DMS153 treated with DMSO at 0.1 percent for 48 hours (cell line): ENCODE results near the gene CTIF.
"Not testable (repeated sequence)": the region's sequence is repeated elsewhere in the genome, so short reads cannot be mapped to it uniquely, and the experiment has no call there.

Experiments
- DNase-seq: peaks from one replicate; lab custom pipeline; 2025; ENCODE audit not compliant: unreplicated experiment; lab: John Stamatoyannopoulos, UW

The CTIF gene

GRCh38 chr18:48811977-48812451 is 273.2 kb downstream of the CTIF start:
- not testable (repeated sequence) for DNase-seq

- DNase-seq, result no peak
These were observed 274.5 kb downstream of the CTIF start for GRCh38 chr18:48813321-48813720.

GRCh38 chr18:48813833-48814489 is 275.1 kb downstream of the CTIF start:
- DNase-seq, result no peak

- no peak for DNase-seq
These were observed 275.8 kb downstream of the CTIF start for GRCh38 chr18:48814490-48815178.

- no peak for DNase-seq
These were observed 276.3 kb downstream of the CTIF start for GRCh38 chr18:48815179-48815515.

GRCh38 chr18:48815581-48816324 is 276.9 kb downstream of the CTIF start:
- DNase-seq, result no peak

GRCh38 chr18:48816554-48816953 is 277.7 kb downstream of the CTIF start:
- no peak for DNase-seq

- no peak for DNase-seq
These were observed 278.2 kb downstream of the CTIF start for GRCh38 chr18:48817021-48817461.

- no peak for DNase-seq
These were observed 279.8 kb downstream of the CTIF start for GRCh38 chr18:48818329-48819254.

- DNase-seq, result no peak
These were observed 280.4 kb downstream of the CTIF start for GRCh38 chr18:48819276-48819675.

GRCh38 chr18:48819781-48820482 is 281.1 kb downstream of the CTIF start:
- DNase-seq, result no peak

- no peak for DNase-seq
These were observed 281.8 kb downstream of the CTIF start for GRCh38 chr18:48820483-48821250.

GRCh38 chr18:48821251-48821590 is 282.4 kb downstream of the CTIF start:
- DNase-seq, result no peak

- DNase-seq, result no peak
These were observed 283.0 kb downstream of the CTIF start for GRCh38 chr18:48821845-48822244.

GRCh38 chr18:48824231-48824970 is 285.6 kb downstream of the CTIF start:
- DNase-seq, result no peak

- no peak for DNase-seq
These were observed 286.4 kb downstream of the CTIF start for GRCh38 chr18:48825101-48825745.

- DNase-seq, result no peak
These were observed 287.4 kb downstream of the CTIF start for GRCh38 chr18:48826271-48826670.

GRCh38 chr18:48826806-48827205 is 288.0 kb downstream of the CTIF start:
- no peak for DNase-seq
